K562 (cell line): ENCODE results near the gene HMBS. TPM values are rescaled to one million over a fixed set of nuclear protein-coding genes. Genes with fewer than 3 reads are reported as not detected.

Experiments used
- CTBP1 ChIP-seq: fragments of 450-650 bp; IDR thresholded peaks from 2 replicates; pipeline ENCODE4 v1.6.1; 2016; ENCODE audit warnings: borderline replicate concordance
- DDX20 ChIP-seq: fragments of 450-650 bp; IDR thresholded peaks from 2 replicates; pipeline ENCODE4 v1.6.1; 2016; ENCODE audit warnings: missing genetic modification characterization, low read depth, mild to moderate bottlenecking, missing compliant biosample characterization, moderate library complexity
- E2F3 ChIP-seq: fragments of 250-450 bp; sonication (Bioruptor Pico); IDR thresholded peaks from 2 replicates; pipeline ENCODE4 v1.4.0; 2020; ENCODE audit warnings: mild to moderate bottlenecking
- FOXJ3 ChIP-seq: sonication (generic); formaldehyde crosslinking; IDR thresholded peaks from 2 replicates; pipeline ENCODE4 v1.4.0; 2020; ENCODE audit warnings: mild to moderate bottlenecking, missing genetic modification reagents
- GABPA ChIP-seq: fragments of 200-800 bp; sonication (Bioruptor generic); conservative IDR thresholded peaks from 2 replicates; pipeline ENCODE4 v1.6.1; 2016; ENCODE audit warnings: low read depth, missing genetic modification characterization, missing compliant biosample characterization
- HDAC2 ChIP-seq: fragments of 450-650 bp; IDR thresholded peaks from 2 replicates; pipeline ENCODE4 v1.6.1; 2016; ENCODE audit warnings: mild to moderate bottlenecking
- IFI16 ChIP-seq: fragments of 250-450 bp; sonication (Bioruptor Pico); IDR thresholded peaks from 2 replicates; pipeline ENCODE4 v2.1.2; 2022; ENCODE audit warnings: mild to moderate bottlenecking, inconsistent platforms
- KDM1A ChIP-seq, 2 experiments: fragments of 450-650 bp; IDR thresholded peaks; 2 replicates each; pipeline ENCODE4 v1.6.1; 2016; ENCODE audit warnings: mild to moderate bottlenecking in 2 of 2
- OTX1 ChIP-seq: fragments of 450-650 bp; formaldehyde crosslinking; IDR thresholded peaks from 2 replicates; pipeline ENCODE4 v1.4.0; 2022; ENCODE audit warnings: mild to moderate bottlenecking
- RBM14 ChIP-seq: fragments of 200-400 bp; formaldehyde crosslinking; IDR thresholded peaks from 2 replicates; pipeline ENCODE4 v1.6.1; 2018; ENCODE audit warnings: low read depth, mild to moderate bottlenecking, low read length, moderate library complexity, borderline replicate concordance; ENCODE audit not compliant: insufficient read depth
- SAFB ChIP-seq: fragments of 200-400 bp; formaldehyde crosslinking; IDR thresholded peaks from 2 replicates; pipeline ENCODE4 v1.6.1; 2017; ENCODE audit warnings: low read depth, low read length, borderline replicate concordance
- SMARCA4 ChIP-seq: fragments of 450-650 bp; IDR thresholded peaks from 2 replicates; pipeline ENCODE4 v1.6.1; 2016
- SMARCB1 ChIP-seq: IDR thresholded peaks from 2 replicates; pipeline ENCODE4 v1.6.1; 2011; ENCODE audit warnings: improper control_type of control experiment, low read depth; ENCODE audit not compliant: insufficient read length
- XRCC5 ChIP-seq: fragments of 200-400 bp; formaldehyde crosslinking; IDR thresholded peaks from 2 replicates; pipeline ENCODE4 v1.6.1; 2017; ENCODE audit warnings: low read depth, mild to moderate bottlenecking, low read length
- ZNF77 ChIP-seq: fragments of 250-450 bp; sonication (Bioruptor Pico); IDR thresholded peaks from 2 replicates; pipeline ENCODE4 v1.5.0; 2020
- polyA plus RNA-seq, 8 experiments: library from polyadenylated mRNA; depleted of rRNA in 4 of 8; stranded (reverse) in 5 of 8; unstranded in 3 of 8; fragments of >200 nt; fragmentation: Nextera tagmentation in 2 of 8; fragmentation: Illumina TruSeq in 1 of 8; extraction: Ambion mirVana in 2 of 8; extraction: Trizol in 1 of 8; gene quantifications; 2 replicates each; pipeline versions ENCODE4 v1.2.1 to v1.2.3, GENCODE V29; 2011 to 2014; ENCODE audit warnings: inconsistent platforms in 1 of 8, missing spikeins in 1 of 8
- total RNA-seq, 7 experiments: library from RNA; depleted of rRNA in 6 of 7; stranded (reverse); fragments of >200 nt in 6 of 7; fragmentation: Illumina TruSeq in 2 of 7; extraction: Trizol in 2 of 7; gene quantifications; 2 replicates each; pipeline versions ENCODE4 v1.2.1 to v1.2.3, GENCODE V29; 2011 to 2021; ENCODE audit warnings: low replicate concordance in 1 of 7
- TF ChIP-seq, protein P1 (sequence below), 2 experiments: fragments of 450-650 bp; conservative IDR thresholded peaks; 2 replicates each; pipeline ENCODE4 v1.6.1; 2017; ENCODE audit warnings: mild to moderate bottlenecking in 2 of 2, moderate library complexity in 2 of 2
- TF ChIP-seq, protein P2 (sequence below): fragments of 200-800 bp; sonication (Bioruptor generic); IDR thresholded peaks from 2 replicates; pipeline ENCODE4 v1.6.1; 2016; ENCODE audit warnings: missing genetic modification characterization, missing compliant biosample characterization
- TF ChIP-seq, protein P3 (sequence below), 3 experiments: fragments of 200-800 bp in 1 of 3; fragments of 250-450 bp in 1 of 3; fragments of 450-650 bp in 1 of 3; sonication (Bioruptor Pico) in 1 of 3; sonication (Bioruptor generic) in 1 of 3; formaldehyde crosslinking in 1 of 3; IDR thresholded peaks; 2 replicates each; pipeline versions ENCODE4 v1.6.1 to v1.8.0; 2016 to 2022; ENCODE audit warnings: mild to moderate bottlenecking in 2 of 3, missing genetic modification characterization in 2 of 3, missing compliant biosample characterization in 1 of 3, moderate library complexity in 1 of 3

HMBS gene
- total and polyA plus RNA-seq, 9 of the 15 experiments (the other 6 are each of a cell fraction or from before 2014, with no cell fraction given) = 56.9 to 385 (median 286) TPM

DNA sequence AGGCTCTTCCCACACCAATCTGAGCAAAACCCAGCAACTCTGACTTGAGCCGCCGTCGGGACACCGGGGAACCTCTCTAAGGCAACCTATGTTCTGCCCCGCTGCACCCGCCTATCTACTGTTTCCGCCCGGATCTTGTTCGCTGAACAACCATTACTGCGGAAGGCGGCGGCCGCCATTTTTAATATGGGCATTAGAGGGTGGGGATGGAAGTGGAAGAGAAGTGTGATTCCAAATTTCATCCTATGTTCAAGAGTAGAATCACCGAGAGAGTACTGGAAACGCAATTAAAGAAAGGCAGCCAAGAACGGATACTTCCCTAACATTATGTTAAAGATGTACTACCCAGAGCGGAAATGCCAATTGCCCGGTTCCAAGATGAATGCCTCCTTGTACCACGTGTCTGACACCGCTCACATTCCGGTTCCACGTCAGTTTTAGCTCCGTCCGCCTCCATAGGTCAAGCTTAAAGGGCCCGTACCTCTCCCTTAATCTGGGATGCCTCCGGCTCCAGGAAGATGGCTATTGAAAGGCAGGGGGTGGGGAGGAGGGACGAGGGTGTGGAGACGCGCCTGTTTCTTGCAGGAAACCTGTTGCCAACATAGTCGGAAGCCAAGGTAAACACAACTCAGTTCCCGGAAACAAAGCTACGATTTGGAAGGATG is 17.2 kb downstream of the HMBS start, which contains the start of gene DPAGT1 (continued):
- TF ChIP-seq SAFB = no peak
- TF ChIP-seq, protein P1, sequence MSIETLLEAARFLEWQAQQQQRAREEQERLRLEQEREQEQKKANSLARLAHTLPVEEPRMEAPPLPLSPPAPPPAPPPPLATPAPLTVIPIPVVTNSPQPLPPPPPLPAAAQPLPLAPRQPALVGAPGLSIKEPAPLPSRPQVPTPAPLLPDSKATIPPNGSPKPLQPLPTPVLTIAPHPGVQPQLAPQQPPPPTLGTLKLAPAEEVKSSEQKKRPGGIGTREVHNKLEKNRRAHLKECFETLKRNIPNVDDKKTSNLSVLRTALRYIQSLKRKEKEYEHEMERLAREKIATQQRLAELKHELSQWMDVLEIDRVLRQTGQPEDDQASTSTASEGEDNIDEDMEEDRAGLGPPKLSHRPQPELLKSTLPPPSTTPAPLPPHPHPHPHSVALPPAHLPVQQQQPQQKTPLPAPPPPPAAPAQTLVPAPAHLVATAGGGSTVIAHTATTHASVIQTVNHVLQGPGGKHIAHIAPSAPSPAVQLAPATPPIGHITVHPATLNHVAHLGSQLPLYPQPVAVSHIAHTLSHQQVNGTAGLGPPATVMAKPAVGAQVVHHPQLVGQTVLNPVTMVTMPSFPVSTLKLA (conservative IDR thresholded peaks at IDR 0.05) = peak; percentile 97 to 98
- TF ChIP-seq KDM1A (IDR thresholded peaks at IDR 0.05) = no peak
- TF ChIP-seq CTBP1 = peak; percentile 93
- TF ChIP-seq, protein P2, sequence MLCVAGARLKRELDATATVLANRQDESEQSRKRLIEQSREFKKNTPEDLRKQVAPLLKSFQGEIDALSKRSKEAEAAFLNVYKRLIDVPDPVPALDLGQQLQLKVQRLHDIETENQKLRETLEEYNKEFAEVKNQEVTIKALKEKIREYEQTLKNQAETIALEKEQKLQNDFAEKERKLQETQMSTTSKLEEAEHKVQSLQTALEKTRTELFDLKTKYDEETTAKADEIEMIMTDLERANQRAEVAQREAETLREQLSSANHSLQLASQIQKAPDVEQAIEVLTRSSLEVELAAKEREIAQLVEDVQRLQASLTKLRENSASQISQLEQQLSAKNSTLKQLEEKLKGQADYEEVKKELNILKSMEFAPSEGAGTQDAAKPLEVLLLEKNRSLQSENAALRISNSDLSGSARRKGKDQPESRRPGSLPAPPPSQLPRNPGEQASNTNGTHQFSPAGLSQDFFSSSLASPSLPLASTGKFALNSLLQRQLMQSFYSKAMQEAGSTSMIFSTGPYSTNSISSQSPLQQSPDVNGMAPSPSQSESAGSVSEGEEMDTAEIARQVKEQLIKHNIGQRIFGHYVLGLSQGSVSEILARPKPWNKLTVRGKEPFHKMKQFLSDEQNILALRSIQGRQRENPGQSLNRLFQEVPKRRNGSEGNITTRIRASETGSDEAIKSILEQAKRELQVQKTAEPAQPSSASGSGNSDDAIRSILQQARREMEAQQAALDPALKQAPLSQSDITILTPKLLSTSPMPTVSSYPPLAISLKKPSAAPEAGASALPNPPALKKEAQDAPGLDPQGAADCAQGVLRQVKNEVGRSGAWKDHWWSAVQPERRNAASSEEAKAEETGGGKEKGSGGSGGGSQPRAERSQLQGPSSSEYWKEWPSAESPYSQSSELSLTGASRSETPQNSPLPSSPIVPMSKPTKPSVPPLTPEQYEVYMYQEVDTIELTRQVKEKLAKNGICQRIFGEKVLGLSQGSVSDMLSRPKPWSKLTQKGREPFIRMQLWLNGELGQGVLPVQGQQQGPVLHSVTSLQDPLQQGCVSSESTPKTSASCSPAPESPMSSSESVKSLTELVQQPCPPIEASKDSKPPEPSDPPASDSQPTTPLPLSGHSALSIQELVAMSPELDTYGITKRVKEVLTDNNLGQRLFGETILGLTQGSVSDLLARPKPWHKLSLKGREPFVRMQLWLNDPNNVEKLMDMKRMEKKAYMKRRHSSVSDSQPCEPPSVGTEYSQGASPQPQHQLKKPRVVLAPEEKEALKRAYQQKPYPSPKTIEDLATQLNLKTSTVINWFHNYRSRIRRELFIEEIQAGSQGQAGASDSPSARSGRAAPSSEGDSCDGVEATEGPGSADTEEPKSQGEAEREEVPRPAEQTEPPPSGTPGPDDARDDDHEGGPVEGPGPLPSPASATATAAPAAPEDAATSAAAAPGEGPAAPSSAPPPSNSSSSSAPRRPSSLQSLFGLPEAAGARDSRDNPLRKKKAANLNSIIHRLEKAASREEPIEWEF = 0 out of 2 replicates have a peak, but pooled peaks have one; percentile 33
- TF ChIP-seq SMARCA4 = no peak
- peak; percentile 97 for TF ChIP-seq GABPA (tag)
- 0 out of 2 replicates have a peak, but pooled peaks have one; percentile 14 for TF ChIP-seq IFI16 (CRISPR knock-in tag)
- no peak for TF ChIP-seq FOXJ3 (CRISPR knock-in tag)
- no peak for TF ChIP-seq SMARCB1
- TF ChIP-seq E2F3 (CRISPR knock-in tag) = peak; percentile 26; the same call in 1 of the 2 replicates
- TF ChIP-seq, protein P3, sequence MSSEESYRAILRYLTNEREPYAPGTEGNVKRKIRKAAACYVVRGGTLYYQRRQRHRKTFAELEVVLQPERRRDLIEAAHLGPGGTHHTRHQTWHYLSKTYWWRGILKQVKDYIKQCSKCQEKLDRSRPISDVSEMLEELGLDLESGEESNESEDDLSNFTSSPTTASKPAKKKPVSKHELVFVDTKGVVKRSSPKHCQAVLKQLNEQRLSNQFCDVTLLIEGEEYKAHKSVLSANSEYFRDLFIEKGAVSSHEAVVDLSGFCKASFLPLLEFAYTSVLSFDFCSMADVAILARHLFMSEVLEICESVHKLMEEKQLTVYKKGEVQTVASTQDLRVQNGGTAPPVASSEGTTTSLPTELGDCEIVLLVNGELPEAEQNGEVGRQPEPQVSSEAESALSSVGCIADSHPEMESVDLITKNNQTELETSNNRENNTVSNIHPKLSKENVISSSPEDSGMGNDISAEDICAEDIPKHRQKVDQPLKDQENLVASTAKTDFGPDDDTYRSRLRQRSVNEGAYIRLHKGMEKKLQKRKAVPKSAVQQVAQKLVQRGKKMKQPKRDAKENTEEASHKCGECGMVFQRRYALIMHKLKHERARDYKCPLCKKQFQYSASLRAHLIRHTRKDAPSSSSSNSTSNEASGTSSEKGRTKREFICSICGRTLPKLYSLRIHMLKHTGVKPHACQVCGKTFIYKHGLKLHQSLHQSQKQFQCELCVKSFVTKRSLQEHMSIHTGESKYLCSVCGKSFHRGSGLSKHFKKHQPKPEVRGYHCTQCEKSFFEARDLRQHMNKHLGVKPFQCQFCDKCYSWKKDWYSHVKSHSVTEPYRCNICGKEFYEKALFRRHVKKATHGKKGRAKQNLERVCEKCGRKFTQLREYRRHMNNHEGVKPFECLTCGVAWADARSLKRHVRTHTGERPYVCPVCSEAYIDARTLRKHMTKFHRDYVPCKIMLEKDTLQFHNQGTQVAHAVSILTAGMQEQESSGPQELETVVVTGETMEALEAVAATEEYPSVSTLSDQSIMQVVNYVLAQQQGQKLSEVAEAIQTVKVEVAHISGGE (CRISPR knock-in tag; IDR thresholded peaks at IDR 0.05) = peak; percentile 92 to 99 (median 98)
- peak; percentile 67; the same call in 1 of the 2 replicates for TF ChIP-seq XRCC5
- 0 out of 2 replicates have a peak, but pooled peaks have one; percentile 36 for TF ChIP-seq OTX1 (CRISPR knock-in tag)
- TF ChIP-seq ZNF77 (CRISPR knock-in tag) = no peak
- TF ChIP-seq HDAC2 = peak; percentile 88
- no peak for TF ChIP-seq DDX20 (tag)
- no peak for TF ChIP-seq RBM14
